ENCODE measurements around the gene SNX6.

Gene SNX6

GRCh38 chr14:34539407-34540180, 90.4 kb downstream of the SNX6 start, which contains the start of gene EAPP:
EAPP (minus strand) TSS chr14:34539701; CDS start chr14:34539628, 73 bp downstream.
- TF ChIP-seq GATA3 (IDR thresholded peaks at IDR 0.05; ENCODE audit: low read depth, low read length) (no peak), GATA2 (IDR thresholded peaks at IDR 0.05; ENCODE audit: low read depth, low read length) (no peak)

- no peak for TF ChIP-seq GATA3 (IDR thresholded peaks at IDR 0.05; ENCODE audit: low read depth, low read length)
Observed at GRCh38 chr14:34538871-34539406, 91.0 kb downstream of the SNX6 start.

- TF ChIP-seq GATA3 (IDR thresholded peaks at IDR 0.05; ENCODE audit: low read depth, low read length), result no peak
- no peak for TF ChIP-seq GATA2 (IDR thresholded peaks at IDR 0.05; ENCODE audit: low read depth, low read length)
Observed at GRCh38 chr14:34537677-34538009, 92.3 kb downstream of the SNX6 start.

- TF ChIP-seq GATA3 (IDR thresholded peaks at IDR 0.05; ENCODE audit: low read depth, low read length), result no peak
- TF ChIP-seq GATA2 (IDR thresholded peaks at IDR 0.05; ENCODE audit: low read depth, low read length), result no peak
Observed at GRCh38 chr14:34536951-34537676, 92.8 kb downstream of the SNX6 start.

- TF ChIP-seq GATA3 (IDR thresholded peaks at IDR 0.05; ENCODE audit: low read depth, low read length) (no peak), GATA2 (IDR thresholded peaks at IDR 0.05; ENCODE audit: low read depth, low read length) (no peak)
Observed at GRCh38 chr14:34527591-34527990, 102.4 kb downstream of the SNX6 start.

GRCh38 chr14:34522496-34522895, 107.5 kb downstream of the SNX6 start:
- no peak for TF ChIP-seq GATA3 (IDR thresholded peaks at IDR 0.05; ENCODE audit: low read depth, low read length)
- no peak for TF ChIP-seq GATA2 (IDR thresholded peaks at IDR 0.05; ENCODE audit: low read depth, low read length)

All from SH-SY5Y (cell line).